Coronary artery (tissue), 2 donors: Measurements from ENCODE around the gene C2CD4C.

Experiments
- DNase-seq: peaks from one replicate; pipeline ENCODE4 v3.0.0-alpha.2; 2017; ENCODE audit warnings: low spot score
- H3K27ac ChIP-seq, 2 donors: fragments of 200-600 bp; sonication (generic); one replicate each; pipeline ENCODE4 v1.5.1; 2016 to 2019
- H3K4me3 ChIP-seq: fragments of 200-600 bp; sonication (generic); 2 replicates; pipeline ENCODE4 v1.5.1; 2016; ENCODE audit warnings: mild to moderate bottlenecking, moderate library complexity
- CTCF ChIP-seq: fragments of 200-600 bp; sonication (generic); IDR thresholded peaks from one replicate; pipeline ENCODE4 v1.5.1; 2019; ENCODE audit warnings: antibody characterized with exemption

Gene C2CD4C

GRCh38 chr19:437041-437440, 28.1 kb upstream of the C2CD4C start:
- Histone ChIP-seq H3K27ac (no peak overlapping the region), H3K4me3 (no peak overlapping the region)
- TF ChIP-seq CTCF, result no peak
- no peak for DNase-seq

- no peak for TF ChIP-seq CTCF
- DNase-seq, result no peak
- no peak overlapping the region for H3K27ac ChIP-seq
- H3K4me3 ChIP-seq, result no peak overlapping the region
These were observed 27.5 kb upstream of the C2CD4C start for GRCh38 chr19:436413-436950.

GRCh38 chr19:435707-436412, 26.9 kb upstream of the C2CD4C start:
- DNase-seq, result no peak
- no peak overlapping the region for H3K4me3 ChIP-seq
- TF ChIP-seq CTCF, result no peak
- H3K27ac ChIP-seq, result no peak overlapping the region

GRCh38 chr19:435056-435706, 26.2 kb upstream of the C2CD4C start:
- H3K4me3 ChIP-seq, result no peak overlapping the region
- DNase-seq, result no peak
- no peak overlapping the region for H3K27ac ChIP-seq
- no peak for TF ChIP-seq CTCF

GRCh38 chr19:434152-434960, 25.4 kb upstream of the C2CD4C start:
- TF ChIP-seq CTCF, result no peak
- H3K27ac ChIP-seq, result no peak overlapping the region
- H3K4me3 ChIP-seq, result no peak overlapping the region
- no peak for DNase-seq

- no peak overlapping the region for H3K4me3 ChIP-seq
- no peak for DNase-seq
- TF ChIP-seq CTCF, result no peak
- H3K27ac ChIP-seq, result no peak overlapping the region
These were observed 21.8 kb upstream of the C2CD4C start for GRCh38 chr19:430701-431100.
